Sigmoid colon (tissue), 4 donors: ENCODE results near the gene TSPAN1.

ENCODE experiments used
- EP300 ChIP-seq, 4 donors: sonication (generic); formaldehyde crosslinking; IDR thresholded peaks; one replicate each; pipeline ENCODE4 v1.6.1; 2017; ENCODE audit warnings: antibody characterized with exemption in 4 of 4
- POLR2AphosphoS5 ChIP-seq, 4 donors: sonication (generic); formaldehyde crosslinking; IDR thresholded peaks; one replicate each; pipeline ENCODE4 v1.6.1; 2017; ENCODE audit warnings: antibody characterized with exemption in 4 of 4
- TF ChIP-seq, protein P1 (sequence below), 4 experiments: fragments of 450-650 bp in 3 of 4; fragments of 200-600 bp in 1 of 4; IDR thresholded peaks; one replicate each; pipeline ENCODE4 v1.5.1; 2016 to 2019; ENCODE audit warnings: antibody characterized with exemption in 4 of 4, mild to moderate bottlenecking in 3 of 4, moderate library complexity in 2 of 4

DNA sequence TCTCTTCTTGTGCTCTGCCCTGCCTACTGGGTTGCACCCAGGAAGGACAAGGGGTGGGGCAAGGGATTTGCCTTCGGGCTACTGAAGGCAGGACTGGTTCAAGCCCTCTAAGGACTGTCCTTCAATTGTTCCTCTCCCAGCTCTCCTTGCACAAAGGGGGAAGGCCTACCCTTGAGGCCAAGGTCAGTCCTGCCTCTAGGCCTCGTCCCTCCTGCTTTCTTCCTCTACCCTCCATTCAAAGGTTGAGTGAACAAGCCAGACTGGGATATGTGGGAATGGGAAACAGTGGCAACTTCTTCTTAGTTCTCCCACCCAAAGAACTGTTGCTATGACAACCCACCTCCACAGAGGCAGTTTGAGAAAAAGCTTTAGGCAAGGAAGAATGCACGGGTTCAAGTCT lies 30.9 kb downstream of the TSPAN1 start:
- TF ChIP-seq, protein P1, sequence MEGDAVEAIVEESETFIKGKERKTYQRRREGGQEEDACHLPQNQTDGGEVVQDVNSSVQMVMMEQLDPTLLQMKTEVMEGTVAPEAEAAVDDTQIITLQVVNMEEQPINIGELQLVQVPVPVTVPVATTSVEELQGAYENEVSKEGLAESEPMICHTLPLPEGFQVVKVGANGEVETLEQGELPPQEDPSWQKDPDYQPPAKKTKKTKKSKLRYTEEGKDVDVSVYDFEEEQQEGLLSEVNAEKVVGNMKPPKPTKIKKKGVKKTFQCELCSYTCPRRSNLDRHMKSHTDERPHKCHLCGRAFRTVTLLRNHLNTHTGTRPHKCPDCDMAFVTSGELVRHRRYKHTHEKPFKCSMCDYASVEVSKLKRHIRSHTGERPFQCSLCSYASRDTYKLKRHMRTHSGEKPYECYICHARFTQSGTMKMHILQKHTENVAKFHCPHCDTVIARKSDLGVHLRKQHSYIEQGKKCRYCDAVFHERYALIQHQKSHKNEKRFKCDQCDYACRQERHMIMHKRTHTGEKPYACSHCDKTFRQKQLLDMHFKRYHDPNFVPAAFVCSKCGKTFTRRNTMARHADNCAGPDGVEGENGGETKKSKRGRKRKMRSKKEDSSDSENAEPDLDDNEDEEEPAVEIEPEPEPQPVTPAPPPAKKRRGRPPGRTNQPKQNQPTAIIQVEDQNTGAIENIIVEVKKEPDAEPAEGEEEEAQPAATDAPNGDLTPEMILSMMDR (IDR thresholded peaks at IDR 0.05), result no peak
- TF ChIP-seq POLR2AphosphoS5 (IDR thresholded peaks at IDR 0.05) (no peak), EP300 (IDR thresholded peaks at IDR 0.05) (no peak)
